Measurements from ENCODE around the gene CACYBP. TPM values are rescaled to one million over a fixed set of nuclear protein-coding genes. Genes with fewer than 3 reads are reported as not detected.

The CACYBP gene
- total RNA-seq, 4 donors from 2014 or later: 65.9 to 104 (median 83.4) TPM

DNA sequence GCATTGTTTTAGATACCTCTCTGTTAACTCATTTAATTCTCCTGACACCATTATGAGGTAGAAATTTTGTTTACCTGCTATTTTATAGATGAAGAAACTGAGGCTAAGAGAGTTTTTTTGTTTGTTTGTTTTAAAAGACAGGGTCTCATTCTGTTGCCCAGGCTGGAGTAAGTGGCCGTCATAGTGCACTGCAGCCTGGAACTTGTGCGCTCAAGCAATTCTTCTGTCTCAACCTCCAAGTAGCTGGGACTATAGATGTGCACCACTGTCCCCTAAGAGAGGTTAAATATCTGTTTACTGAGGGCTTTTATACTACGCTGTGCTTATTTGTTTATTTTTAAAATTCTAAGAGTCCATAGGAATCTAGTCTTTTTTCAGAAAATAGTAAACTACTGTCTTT lies 43.7 kb upstream of the CACYBP start:
- Histone ChIP-seq H3K27me3 (no peaks in the 10 kb centered on the region), H3K4me1 (no peaks in the 10 kb centered on the region), H3K4me3 (no peak overlapping the region), H3K36me3 (no peaks in the 10 kb centered on the region), H3K9me3 (no peaks in the 10 kb centered on the region), H3K27ac (no peak overlapping the region)
- intact Hi-C loops (cut with DNase I; ENCODE audit: low total_unique reads): no loop called here
- TF ChIP-seq CTCF (IDR thresholded peaks at IDR 0.05) (no peak), POLR2A (IDR thresholded peaks at IDR 0.05) (no peak)
- DNase-seq: no peak

- intact Hi-C loops (cut with DNase I; ENCODE audit: low total_unique reads): no loop called here
- TF ChIP-seq POLR2A (IDR thresholded peaks at IDR 0.05) (no peak), CTCF (IDR thresholded peaks at IDR 0.05) (no peak)
- no peak overlapping the region for H3K27ac ChIP-seq
Observed at GRCh38 chr1:174956976-174957375, 42.8 kb upstream of the CACYBP start.

DNA sequence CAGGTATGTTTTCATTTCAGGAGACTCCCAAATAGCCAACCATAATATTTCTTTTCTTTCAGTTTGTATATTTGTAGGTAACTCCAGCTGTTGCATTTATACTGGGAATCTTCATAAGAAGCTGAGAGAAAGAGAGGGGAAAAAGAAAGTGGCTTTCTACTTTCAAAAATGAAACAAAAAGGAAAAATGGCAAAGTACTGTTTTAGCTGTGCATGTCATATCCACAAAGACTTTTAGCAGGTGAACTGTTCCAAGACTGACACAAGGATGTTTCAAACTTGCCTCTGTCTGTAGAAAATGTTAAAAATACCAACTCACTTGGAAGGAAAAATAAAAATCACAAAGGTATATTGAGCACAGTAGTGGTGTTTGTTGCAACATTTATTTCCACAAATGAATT lies 41.9 kb upstream of the CACYBP start:
- intact Hi-C loops (cut with DNase I; ENCODE audit: low total_unique reads): no loop called here
- no peaks in the 10 kb centered on the region for H3K9me3 ChIP-seq
- no peak overlapping the region for H3K4me3 ChIP-seq
- DNase-seq: no peak
- no peaks in the 10 kb centered on the region for H3K27me3 ChIP-seq
- H3K36me3 ChIP-seq: no peaks in the 10 kb centered on the region
- H3K27ac ChIP-seq: no peak overlapping the region
- TF ChIP-seq POLR2A (IDR thresholded peaks at IDR 0.05) (no peak), CTCF (IDR thresholded peaks at IDR 0.05) (no peak)
- no peaks in the 10 kb centered on the region for H3K4me1 ChIP-seq

More at GRCh38 chr1:174956976-174957375, 42.8 kb upstream of the CACYBP start:
- no peaks in the 10 kb centered on the region for H3K4me1 ChIP-seq
- H3K36me3 ChIP-seq: no peaks in the 10 kb centered on the region
- DNase-seq: no peak
- no peaks in the 10 kb centered on the region for H3K27me3 ChIP-seq
- H3K4me3 ChIP-seq: no peak overlapping the region
- no peaks in the 10 kb centered on the region for H3K9me3 ChIP-seq

GRCh38 chr1:174958396-174958795 lies 41.4 kb upstream of the CACYBP start:
- Histone ChIP-seq H3K27ac (no peak overlapping the region), H3K27me3 (no peaks in the 10 kb centered on the region), H3K4me1 (peaks cover 0 to under 1% of the 10 kb centered on the region in 2 donors), H3K36me3 (no peaks in the 10 kb centered on the region), H3K4me3 (no peak overlapping the region), H3K9me3 (no peaks in the 10 kb centered on the region)
- no peak for TF ChIP-seq CTCF (IDR thresholded peaks at IDR 0.05)
- TF ChIP-seq POLR2A (IDR thresholded peaks at IDR 0.05): no peak
- DNase-seq: no peak
- intact Hi-C loops (cut with DNase I; ENCODE audit: low total_unique reads): no loop called here

DNA sequence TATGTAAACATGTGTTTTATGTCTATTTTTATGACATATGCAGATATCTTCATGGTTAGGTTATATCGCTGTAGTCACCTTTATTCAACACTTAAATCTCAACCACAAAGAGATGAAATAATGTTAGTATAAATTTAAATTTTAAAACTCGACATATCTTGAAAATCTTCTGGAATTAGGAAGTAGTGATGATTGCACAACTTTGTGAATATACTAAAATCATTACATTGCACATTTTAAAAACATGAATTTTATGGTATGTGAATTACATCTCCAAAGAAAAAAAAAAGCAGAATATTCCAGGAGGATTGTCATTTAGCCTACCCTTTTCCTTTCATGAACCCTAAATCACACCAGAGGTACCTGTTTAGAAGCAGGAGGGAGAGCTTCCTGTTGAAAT lies 39.4 kb upstream of the CACYBP start:
- DNase-seq: no peak
- no peak overlapping the region for H3K4me3 ChIP-seq
- no peaks in the 10 kb centered on the region for H3K36me3 ChIP-seq
- intact Hi-C loops (cut with DNase I; ENCODE audit: low total_unique reads): no loop called here
- no peaks in the 10 kb centered on the region for H3K9me3 ChIP-seq
- no peaks in the 10 kb centered on the region for H3K27me3 ChIP-seq
- no peak overlapping the region for H3K27ac ChIP-seq
- TF ChIP-seq POLR2A (IDR thresholded peaks at IDR 0.05): no peak
- TF ChIP-seq CTCF (IDR thresholded peaks at IDR 0.05): no peak
- peaks cover 0 to 4% of the 10 kb centered on the region in 2 donors for H3K4me1 ChIP-seq
